HG02610 (cell line): Measurements from ENCODE around the gene VAMP2.

ENCODE experiments used
- ATAC-seq: cut with Tn5 transposase; IDR thresholded peaks from one replicate; pipeline ENCODE4 v1.9.1; 2021; ENCODE audit warnings: mild to moderate bottlenecking, moderate library complexity; ENCODE audit not compliant: unreplicated experiment

Gene VAMP2

GRCh38 chr17:8143581-8144400 lies 19.0 kb downstream of the VAMP2 start:
- ATAC-seq, result no peak

GRCh38 chr17:8142887-8143580 lies 19.7 kb downstream of the VAMP2 start:
- no peak for ATAC-seq

GRCh38 chr17:8142158-8142886 lies 20.4 kb downstream of the VAMP2 start:
- ATAC-seq, result no peak

- ATAC-seq, result no peak
Observed at GRCh38 chr17:8141741-8142140, 21.0 kb downstream of the VAMP2 start.

- ATAC-seq, result no peak
Observed at GRCh38 chr17:8141045-8141444, 21.7 kb downstream of the VAMP2 start.

GRCh38 chr17:8140065-8141029 lies 22.4 kb downstream of the VAMP2 start:
- ATAC-seq, result no peak

GRCh38 chr17:8138672-8139371 lies 23.9 kb downstream of the VAMP2 start:
- ATAC-seq, result peak; percentile 78

- peak; percentile 44 for ATAC-seq
Observed at GRCh38 chr17:8138374-8138671, 24.4 kb downstream of the VAMP2 start.

- peak; percentile 3 for ATAC-seq
Observed at GRCh38 chr17:8137645-8138373, 24.9 kb downstream of the VAMP2 start.

- no peak for ATAC-seq
Observed at GRCh38 chr17:8133941-8134340, 28.8 kb downstream of the VAMP2 start.

GRCh38 chr17:8133399-8133798 lies 29.3 kb downstream of the VAMP2 start:
- ATAC-seq, result no peak

- no peak for ATAC-seq
Observed at GRCh38 chr17:8131844-8132441, 30.8 kb downstream of the VAMP2 start.

- no peak for ATAC-seq
Observed at GRCh38 chr17:8128125-8128784, 34.5 kb downstream of the VAMP2 start.

GRCh38 chr17:8126491-8127066 lies 36.2 kb downstream of the VAMP2 start:
- ATAC-seq, result no peak

GRCh38 chr17:8125947-8126490 lies 36.7 kb downstream of the VAMP2 start:
- no peak for ATAC-seq

GRCh38 chr17:8125154-8125946 lies 37.4 kb downstream of the VAMP2 start:
- no peak for ATAC-seq
